Limb (tissue), 2 donors: ENCODE results near the gene ACTL8.

Experiments
- DNase-seq, 2 donors: peaks; one replicate each; pipeline ENCODE4 v3.0.0-alpha.2; 2016; ENCODE audit errors: extremely low spot score in 2 of 2

The ACTL8 gene

DNA sequence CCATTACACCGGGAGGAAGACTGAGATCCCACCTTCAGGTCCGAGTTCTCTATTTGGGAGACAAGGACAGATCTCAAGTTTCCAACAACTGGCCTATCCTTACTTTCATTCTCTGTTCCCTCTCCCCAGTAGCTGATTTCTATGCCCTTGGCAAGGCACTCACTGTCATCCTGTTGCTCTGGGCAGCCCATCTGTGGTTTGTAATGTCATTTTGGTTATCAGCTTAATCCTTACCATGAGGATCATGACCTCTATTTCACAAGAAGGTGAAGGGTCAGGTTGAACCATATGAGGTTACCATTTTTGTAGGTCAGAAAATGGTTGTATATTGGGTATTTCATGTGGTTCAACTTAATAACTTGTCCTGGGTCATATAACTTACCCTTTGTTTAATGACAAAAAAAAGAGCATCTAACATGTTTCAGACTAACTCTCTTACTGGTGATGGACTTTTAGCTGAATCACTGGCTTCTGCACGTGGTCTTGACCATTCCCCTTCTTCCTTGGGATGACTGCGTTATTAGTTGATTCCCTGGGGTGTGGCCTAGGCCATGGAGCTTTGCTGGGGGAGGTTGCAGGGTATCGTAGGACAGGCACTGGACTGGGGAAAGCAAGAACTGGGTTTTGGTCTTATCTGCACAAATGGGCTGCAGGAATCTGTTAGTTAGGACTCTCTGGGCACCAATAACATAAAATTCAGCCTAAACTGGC, 120.2 kb downstream of the ACTL8 start:
- DNase-seq = no peak

DNA sequence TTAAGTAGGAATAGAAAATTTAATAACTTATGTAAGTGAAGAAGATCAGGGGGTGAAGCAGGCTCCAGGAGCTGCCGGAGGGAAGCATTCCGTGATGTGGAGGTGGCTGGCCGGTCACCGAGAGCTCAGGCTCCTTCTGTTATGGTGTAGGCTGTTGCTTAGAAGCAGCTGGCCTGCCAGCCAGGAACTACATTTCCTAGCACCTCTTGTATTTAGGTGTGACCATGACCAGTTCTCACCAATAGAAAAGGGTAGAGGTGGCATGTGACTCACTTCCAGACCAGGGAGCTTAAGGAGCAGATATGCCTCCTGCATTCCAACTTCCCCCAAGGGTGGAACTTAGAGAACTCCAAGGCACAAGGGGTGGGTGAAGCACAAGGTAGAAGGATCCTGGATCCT, 120.7 kb downstream of the ACTL8 start:
- DNase-seq = no peak
